GM21717 (cell line): ENCODE measurements around the gene KCNQ1.

ENCODE experiments used
- ATAC-seq: cut with Tn5 transposase; IDR thresholded peaks from one replicate; pipeline ENCODE4 v1.9.1; 2021; ENCODE audit warnings: mild to moderate bottlenecking, moderate library complexity; ENCODE audit not compliant: unreplicated experiment

Gene KCNQ1

DNA sequence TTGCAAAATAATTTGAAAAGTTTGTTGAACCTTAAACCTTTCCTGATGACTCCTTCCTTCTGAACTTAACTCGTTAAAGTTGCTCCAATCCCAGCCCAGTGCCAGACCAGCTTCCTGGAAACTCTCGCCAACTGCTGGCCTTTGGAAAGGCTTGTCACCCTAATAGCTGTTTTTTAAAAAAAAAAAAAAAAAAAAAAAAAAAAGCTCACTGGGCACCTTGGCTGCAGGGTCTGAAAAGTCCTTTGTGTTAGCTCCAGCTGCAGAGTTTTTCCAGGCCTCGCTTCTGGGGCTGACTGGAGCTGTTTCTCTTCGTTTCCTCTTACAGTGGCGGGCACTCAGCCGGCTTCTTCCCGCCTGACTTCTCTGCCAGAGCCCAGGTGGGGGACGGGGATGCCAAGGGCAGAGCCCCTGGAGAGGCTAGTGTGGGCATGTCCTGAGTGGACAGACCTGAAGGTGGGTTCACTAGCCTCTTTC is 229.9 kb downstream of the KCNQ1 start:
- no peak for ATAC-seq

DNA sequence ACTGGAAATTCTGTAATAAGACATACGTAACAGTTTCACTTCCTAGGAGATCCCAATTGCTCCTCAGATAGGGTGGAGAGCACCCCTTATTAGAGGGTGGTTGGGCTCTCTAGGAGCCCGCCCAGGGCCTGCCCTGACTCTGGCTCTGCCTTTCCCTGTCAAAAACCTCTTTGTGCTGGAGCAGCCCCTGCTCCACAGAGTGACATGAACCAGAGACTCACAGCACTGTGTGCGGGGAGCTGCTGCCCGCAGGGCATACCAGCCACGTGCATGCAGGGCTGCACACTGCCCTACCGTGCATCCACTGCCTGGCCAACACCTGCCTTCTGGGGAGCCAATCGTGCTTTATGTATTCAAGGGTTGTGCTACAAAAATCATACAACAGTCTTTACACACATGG is 230.7 kb downstream of the KCNQ1 start:
- ATAC-seq = no peak

DNA sequence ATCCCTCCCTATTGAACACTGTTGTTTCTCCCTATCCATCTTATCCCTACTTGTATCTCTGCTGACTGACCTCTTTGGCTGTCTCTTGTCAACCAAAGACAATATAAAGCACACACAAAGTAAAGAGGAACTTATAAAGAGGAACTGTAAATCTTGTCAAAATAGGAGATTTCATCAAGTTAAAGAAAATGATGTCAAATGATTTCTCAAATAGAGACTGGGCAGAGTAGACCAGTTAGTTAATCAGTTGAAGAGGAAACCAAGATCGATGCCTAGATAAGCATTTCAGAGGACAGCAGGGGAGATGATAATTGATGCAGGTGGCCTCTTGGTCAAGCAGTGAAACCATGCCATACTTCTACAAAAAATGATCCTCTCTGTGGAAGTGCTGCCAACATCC is 232.3 kb downstream of the KCNQ1 start:
- ATAC-seq = no peak

GRCh38 chr11:2678396-2678795 is 233.6 kb downstream of the KCNQ1 start:
- ATAC-seq = no peak

DNA sequence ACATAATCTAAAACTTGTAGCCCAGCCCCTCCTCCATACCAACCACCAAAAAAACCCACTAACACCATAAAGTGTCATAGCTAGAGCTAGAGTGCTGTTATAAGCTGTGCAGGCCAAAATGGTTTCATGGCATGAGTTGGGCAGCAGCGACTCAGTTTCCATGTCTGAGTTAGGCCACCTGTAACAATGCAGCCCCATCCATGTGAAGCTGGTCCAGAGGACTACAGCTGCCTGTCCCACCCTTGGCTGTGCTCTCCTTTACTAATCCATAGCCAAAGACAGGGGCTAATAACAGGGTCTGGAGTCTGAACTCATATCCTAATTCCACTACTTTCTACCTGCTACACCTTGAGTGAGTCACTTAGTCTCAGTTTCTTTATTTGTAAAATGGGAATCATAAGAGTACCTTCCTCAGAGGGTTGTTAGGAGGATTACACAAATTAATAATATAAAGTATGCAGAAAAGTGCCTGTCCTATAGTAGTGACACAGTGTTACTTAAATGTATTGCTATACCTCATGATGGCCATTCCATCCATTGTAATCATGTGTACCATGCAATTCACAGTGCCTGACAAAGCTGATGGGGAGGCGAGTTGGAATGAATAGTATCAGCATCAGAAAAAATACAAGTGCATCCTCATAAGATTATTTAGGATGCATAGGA is 234.3 kb downstream of the KCNQ1 start:
- no peak for ATAC-seq

DNA sequence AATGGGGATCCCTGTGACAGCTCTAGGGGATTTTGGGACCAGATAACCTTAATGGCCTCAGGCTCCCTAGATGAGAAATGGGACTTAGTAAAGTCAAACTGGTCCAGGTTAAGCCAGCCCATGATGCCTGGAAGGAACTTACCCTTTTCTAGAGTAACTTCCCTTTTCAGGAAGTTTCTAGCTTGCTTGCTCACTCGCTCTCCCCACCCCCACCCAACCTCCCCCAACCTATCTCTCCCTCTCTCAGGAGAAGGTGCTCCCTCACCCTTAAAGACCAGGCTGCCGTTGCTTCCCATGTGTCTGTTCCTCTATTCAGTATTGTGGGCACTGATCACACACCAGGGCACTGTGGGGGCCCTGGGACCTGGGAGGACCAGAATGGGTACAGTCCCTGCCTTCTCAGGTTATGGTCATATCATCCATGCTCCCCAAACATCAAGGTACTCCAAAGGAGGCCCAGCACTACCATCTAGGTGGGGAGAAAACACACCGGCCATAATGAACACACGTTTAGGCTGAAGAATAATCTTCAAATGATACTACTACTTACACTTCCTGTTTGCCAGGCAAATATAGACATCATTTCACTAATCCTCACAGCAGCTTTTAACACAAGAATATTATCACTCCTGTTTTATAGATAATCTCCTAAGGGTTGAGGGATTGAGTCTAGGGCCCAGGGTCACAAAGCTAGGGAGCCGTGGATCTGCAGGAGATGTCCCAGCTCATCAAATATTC is 236.8 kb downstream of the KCNQ1 start:
- no peak for ATAC-seq

DNA sequence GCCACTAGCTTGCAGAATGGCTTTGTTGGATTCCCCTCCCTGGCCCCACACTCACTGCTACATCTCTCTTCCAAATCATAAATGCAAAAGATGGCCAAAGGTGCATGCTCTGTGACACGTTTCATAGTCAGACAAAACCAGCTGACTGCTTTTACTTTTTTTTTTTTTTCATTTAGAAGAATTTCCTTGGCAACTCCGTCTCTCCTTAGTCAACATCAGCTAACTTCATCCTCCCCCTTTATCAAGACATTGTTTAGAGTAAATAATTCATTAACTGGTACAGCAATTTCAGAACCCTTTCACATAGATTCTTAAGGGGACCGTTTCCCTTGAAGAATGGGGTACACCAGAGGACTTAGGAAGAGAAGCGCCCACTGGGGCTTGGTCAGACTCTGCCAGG is 239.0 kb downstream of the KCNQ1 start:
- ATAC-seq = no peak

GRCh38 chr11:2684581-2684980 is 239.8 kb downstream of the KCNQ1 start:
- no peak for ATAC-seq

GRCh38 chr11:2685051-2685450 is 240.2 kb downstream of the KCNQ1 start:
- no peak for ATAC-seq

DNA sequence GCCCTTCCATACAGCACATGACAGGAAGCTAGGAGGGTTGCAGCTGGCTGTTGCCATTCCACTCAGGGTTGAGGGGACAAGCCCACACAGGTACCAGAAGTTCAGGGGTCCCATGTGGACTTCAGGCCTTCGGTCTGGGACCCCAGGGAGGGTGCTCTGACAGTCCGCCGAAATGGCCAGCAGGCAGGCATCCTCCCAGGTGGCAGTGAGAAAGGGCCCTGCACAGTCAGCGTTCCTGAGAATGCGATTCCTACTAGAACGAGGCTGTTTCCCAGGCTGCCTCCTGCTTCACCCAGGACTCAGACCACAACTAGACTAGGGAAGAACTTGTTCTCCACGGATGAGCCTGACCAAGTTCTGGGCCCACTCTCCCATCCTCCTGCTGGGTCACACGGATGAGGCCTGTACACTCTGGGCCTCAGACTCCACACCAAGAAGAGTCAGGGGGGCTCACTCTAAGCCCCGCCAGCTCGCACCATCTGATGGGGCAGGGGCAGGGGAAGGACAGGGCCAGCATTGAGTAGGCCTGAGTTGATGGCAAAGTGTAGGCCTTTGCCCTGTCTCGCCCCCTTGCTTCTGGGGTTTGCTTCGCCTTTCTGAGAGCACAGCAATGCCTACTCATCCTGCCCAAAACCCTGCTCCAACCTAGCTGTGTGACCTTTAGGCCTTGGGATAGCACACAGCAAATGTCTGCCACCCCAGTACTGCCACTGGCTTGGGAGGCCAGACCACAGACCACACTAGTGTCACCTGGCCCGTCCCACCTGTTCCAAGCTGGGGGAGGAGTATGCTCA is 241.0 kb downstream of the KCNQ1 start:
- ATAC-seq = no peak

GRCh38 chr11:2686360-2687222 is 241.8 kb downstream of the KCNQ1 start:
- no peak for ATAC-seq

DNA sequence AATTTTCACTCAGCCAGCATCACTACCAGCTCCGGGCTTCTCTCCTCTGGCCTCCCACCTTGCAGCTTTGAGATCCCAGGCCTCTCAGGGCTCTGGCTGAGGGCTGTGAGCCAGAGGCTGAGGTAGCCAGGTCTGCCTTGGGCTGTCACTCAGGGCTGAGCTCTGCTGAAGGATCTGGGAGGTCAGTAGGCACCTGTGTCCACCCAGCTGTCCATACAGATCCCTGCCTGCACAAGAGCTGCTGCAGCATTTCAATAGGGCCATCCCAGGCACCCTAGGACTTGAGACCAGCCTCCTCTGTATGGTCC is 242.4 kb downstream of the KCNQ1 start:
- ATAC-seq = no peak

- no peak for ATAC-seq
These were observed 243.0 kb downstream of the KCNQ1 start for GRCh38 chr11:2687782-2688191.

- ATAC-seq = no peak
These were observed 243.8 kb downstream of the KCNQ1 start for GRCh38 chr11:2688381-2689231.

- ATAC-seq = no peak
These were observed 245.1 kb downstream of the KCNQ1 start for GRCh38 chr11:2689651-2690575.

DNA sequence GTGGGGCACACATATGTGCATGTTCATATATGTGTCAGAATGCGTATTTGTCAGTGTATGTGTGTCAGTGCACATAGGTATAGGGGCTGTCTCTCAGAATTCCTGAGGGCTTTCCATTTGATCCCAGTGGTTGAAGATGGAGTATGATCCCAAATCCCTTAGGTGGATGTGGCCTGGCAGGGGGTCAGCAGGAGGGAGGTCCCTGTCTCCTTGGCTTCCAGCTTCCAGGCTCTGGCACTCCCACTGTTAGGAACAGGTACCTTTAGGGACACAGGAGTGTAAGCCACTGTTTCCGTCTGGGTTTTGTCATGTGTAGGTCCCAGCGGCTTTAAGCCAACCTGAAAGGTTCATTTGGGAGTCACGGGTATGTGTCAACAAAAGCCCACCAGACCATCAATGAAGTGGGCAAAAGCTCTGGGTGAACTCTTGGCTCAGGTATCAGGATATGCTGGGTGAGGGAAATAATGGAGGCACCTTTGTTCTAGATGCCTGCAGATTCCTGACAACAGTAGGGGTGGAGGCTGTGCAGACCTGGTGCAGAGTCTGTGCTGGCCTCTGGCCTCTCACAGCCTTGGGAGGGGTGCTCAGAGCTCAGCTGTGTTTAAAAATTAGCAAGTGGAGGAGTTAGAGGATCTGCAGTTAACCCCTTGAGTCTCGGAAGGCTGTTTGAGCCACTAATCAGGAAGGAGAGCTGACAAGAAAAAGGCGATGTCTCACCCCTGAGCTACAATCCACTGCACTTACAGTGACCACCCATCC is 246.0 kb downstream of the KCNQ1 start:
- ATAC-seq = no peak

DNA sequence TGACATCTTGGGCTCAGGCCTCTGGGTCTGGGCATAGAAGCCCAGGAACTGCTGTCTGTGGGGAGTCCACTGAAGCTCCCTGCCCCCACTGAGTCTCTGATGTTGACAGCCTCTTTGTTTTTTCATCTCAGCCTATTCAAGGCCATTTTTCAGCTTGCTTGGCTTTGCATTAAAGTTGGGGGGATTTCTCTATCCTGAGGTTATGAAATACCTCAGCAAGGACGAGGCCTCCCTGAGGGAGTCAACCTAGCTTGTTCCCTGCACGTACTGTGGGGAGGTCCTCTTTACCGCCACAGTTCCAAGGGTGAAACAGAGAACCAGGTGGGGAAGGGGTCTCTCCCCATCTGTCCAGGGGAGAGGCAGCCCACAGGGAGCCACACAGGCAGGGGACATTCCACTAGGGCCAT is 246.6 kb downstream of the KCNQ1 start:
- no peak for ATAC-seq
